GM18505 (cell line): ENCODE results near the gene NFASC.

Experiments
- ATAC-seq: cut with Tn5 transposase; IDR thresholded peaks from one replicate; pipeline ENCODE4 v1.9.1; 2021; ENCODE audit not compliant: unreplicated experiment
- POLR2A ChIP-seq: IDR thresholded peaks from 4 replicates; pipeline ENCODE4 v1.6.1; 2011; ENCODE audit warnings: borderline replicate concordance; ENCODE audit not compliant: insufficient read depth, insufficient read length; ENCODE audit errors: extremely low read depth

NFASC gene

DNA sequence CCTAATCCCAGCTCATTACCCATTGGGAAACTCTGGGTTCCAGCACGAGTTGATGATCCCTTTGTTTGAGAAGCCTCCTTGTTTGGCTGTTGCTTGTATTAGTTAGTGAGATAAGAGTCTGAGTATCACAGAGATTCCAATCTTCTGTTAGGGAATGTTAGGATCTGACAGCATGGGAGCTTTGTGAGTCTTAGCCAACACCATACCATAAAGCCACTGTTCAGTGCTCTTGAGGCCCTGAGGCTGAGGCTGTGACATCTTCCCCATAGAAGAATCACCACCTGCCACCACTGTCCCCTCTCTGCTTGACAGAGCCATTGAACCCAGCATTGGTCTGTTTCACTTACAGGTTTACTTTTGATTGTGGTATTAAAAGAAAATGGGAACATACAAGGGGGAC is 29.3 kb upstream of the NFASC start:
- TF ChIP-seq POLR2A: no peak
- no peak for ATAC-seq

DNA sequence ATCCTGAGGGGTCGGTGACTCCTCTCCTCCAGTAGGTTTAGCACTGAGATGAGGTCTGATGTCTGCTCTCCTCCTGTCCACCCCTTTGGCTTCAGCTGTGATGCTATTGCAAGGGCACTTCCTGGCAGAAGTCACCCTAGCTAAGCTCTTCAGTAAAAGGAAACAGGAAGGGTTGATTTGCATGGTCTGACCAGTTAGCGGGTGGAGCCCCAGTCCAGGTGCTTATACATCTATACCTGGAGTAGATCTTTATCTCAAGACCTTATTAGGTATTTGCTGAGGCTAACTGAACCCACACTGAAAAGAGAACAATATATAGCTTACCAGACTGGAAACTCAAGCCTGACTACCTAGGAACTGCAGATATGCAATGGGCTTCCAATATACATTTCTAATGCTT is 28.9 kb upstream of the NFASC start:
- TF ChIP-seq POLR2A: no peak
- ATAC-seq: no peak

DNA sequence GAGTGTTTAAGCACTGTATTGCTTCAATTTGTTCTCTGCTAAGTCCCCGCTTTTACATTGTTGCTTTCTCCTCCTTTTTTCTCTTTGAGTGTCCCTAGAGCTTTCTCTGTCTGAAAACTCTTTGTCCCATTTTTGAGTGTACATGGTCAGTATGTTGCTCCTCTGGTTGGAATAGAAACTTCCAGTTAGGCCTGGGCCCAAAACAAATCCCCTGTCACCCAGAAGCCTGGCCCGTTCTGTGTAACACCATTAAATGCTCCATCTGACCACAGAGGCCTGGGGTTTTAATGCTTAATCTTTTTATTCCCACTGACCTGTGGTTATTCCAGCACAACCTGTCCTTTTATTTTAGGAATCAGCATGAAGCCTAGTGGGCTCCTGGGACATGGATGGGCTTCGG is 28.3 kb upstream of the NFASC start:
- TF ChIP-seq POLR2A: no peak
- ATAC-seq: no peak

DNA sequence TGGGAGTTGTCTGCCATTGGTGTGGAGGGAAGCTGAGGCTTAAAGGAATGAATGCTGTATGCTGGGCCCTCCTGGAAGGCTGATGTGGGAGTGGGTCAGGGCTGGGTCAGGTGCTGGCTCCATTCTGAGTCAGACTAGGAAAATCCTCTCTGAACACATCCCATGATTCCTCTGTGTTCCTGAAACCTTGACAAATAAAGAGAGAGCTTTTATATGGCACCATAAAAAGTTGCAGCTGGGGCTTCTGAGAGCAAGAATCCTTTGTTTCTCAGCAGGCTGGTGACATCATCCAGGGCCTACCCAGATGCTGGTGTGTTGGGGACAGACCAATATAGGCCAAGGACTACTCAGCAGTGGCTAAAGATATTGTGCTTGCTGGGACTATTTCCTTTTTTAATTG is 27.8 kb upstream of the NFASC start:
- ATAC-seq: no peak

DNA sequence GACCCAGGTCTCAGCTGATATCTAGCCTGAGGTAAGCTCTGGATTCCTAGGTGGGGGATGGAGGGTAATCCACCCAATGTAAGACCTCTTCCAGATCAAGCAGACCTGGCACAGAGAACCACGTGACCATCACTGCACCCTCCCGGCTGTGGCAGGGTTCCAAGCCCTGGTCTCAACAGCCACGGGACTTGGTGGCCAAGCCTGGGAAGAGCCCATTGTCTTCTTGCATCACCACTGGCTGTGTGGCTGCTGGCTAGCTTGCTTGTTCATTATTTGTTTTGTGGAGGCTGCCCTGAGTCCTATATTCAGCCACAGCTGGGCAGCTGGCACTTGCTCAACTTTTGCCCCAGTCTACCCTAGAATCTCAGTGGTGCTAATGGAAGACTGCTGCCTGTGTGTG is 24.1 kb upstream of the NFASC start:
- TF ChIP-seq POLR2A: no peak
- no peak for ATAC-seq

More for the DNA sequence above, 27.8 kb upstream of the NFASC start:
- no peak for TF ChIP-seq POLR2A

DNA sequence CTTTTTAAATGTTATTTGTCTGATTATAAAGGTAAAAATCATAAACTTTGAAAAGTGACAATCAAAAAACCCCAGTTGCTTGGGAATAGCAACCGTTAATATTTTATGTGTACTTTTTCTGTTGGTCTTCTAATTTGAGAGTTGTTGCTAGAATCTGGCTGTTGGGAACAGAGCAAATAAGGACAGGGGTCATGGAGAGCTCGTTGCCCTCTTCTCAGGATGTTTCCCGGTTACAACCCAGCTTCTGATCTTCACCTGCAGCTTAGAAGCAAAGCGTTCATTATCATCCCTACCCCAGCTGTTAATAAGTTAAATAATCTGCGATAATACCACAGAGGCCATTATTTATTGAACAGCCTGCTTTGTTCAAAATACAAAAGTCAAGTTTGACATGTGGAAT is 22.1 kb upstream of the NFASC start:
- no peak for TF ChIP-seq POLR2A
- no peak for ATAC-seq

DNA sequence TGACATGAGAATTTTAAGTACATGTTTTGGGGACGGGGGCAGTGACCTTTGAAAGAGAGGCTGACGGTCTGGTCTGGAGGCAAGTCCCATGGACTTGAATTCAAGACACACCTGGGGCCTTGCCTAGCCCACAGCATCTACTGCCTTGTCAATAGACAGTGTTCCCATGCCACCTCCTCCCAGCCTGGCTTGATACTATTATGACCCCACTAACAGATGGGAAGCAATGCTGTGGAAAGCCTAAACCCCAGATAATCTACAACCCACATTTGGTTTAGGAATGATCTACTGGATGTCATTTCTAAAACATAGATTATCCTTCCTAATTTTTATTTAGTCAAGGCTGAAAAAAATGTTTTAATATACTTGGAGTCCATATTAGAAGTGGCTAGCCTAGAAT is 17.8 kb upstream of the NFASC start:
- TF ChIP-seq POLR2A: no peak
- ATAC-seq: no peak

DNA sequence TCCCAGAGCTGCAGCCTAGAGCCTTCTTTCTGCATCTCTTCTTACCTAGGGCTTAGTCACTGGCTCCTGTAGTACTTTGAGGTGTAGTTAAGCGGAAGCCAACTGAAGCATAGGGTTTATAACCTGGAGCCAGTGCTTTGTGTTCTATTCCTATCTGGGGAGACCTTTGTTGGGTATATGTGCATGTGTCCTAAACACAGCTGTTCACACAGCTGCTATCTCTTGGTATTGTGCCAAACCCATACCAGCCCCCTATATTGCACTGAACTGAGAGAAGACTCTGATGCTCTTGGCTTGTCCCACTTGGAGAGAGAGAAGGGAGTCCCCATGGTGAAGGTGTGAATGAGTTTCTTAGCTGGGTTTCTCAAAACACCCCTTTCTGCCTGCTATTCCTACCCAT is 17.2 kb upstream of the NFASC start:
- no peak for TF ChIP-seq POLR2A
- no peak for ATAC-seq

DNA sequence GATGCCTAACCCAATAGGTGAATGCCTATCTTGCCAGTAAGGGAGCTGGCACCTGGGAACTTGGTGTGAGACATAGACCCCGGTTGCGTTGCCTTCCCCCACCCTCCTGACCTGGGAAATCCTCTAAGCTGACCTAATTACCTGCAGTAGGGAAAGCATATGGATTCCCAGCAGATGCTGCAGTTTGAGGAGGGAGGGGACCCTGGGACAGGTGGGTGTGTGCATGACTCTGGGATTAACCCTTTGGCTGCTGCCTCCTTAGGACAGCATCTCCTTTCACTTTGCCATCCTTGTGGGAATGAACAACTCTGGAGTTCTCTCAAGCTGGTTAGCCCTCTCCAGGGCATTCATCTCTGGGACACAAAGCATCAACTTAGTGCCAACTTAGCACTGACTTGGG is 16.4 kb upstream of the NFASC start:
- no peak for TF ChIP-seq POLR2A
- ATAC-seq: no peak

DNA sequence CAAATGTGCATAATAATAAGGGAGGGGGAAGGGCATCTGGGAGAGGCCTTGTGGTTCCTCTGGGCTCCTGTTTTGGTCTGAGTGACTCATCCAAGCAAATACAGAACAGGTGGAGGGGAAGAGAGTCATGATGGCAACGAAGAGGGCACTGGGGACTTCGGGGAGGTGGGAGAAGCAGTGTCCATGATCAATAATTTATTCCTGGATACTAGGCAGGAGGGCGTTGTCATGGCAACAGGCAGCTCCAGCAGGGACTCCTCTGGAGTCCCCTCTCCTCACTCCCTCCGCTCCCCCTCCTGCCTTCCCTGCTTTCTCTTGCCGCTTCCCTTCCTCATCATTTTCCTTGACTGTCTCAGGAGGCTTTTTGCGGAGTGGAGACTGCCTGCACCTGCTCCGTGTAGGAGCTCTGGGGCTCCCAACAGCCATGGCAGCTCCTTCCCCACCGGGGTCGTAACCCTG is 12.3 kb upstream of the NFASC start:
- no peak for TF ChIP-seq POLR2A
- no peak for ATAC-seq

DNA sequence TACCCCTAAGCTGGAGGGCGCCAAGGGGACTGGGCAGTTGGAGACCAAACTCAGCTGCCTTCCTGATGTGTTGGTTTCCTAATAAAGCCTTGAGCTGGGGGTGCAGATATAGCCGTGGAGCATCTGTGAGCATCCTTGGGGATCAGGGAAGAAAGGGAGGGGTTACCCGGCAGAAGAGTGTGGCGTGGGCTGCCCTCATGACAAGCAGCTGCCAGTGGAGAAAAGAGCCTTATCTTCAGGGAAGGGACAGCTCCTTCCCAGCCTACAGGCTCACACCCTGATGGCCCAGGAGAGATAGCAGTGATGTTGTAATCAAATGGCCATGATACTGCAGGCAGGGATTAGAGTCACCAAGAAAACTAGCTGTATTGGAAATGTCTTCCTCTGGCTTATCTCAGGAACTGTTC is 10.8 kb upstream of the NFASC start:
- no peak for ATAC-seq
- TF ChIP-seq POLR2A: no peak

DNA sequence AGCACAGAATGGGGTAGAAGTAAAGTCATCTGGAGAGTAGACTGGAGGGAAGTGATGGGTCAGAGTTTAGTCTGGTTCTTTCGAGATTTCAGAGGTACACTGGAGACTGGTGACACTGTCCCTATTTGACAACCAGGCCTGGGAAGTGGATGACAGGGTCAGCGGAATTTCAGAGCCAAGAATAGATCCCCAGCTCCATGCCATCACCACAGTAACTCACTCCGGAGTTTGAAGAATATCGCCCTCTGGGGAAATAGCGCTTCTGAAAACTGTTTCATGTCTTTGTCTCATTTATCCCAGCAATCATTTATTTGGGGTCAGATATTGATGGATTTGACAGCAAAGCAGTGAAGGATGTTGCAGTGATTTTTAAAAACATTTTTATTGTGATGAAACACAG is 7.6 kb upstream of the NFASC start:
- no peak for TF ChIP-seq POLR2A
- ATAC-seq: no peak

DNA sequence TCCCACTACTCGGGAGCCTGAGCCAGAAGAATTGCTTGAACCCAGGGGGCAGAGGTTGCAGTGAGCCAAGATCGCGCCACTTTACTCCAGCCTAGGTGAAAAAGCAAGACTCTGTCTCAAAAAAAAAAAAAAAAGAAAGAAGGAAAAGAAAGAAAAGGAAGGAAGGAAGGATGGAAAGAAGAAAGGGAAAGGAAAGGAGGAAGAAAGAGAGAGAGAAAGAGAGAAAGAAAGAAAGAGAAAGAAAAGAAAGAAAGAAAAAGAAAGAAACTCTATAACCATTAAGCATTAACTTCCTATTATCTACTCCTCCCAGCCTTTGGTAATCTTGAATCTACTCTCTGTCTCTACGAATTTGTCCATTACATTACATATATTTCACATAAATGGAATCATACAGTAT is 6.9 kb upstream of the NFASC start:
- no peak for ATAC-seq
- TF ChIP-seq POLR2A: no peak

DNA sequence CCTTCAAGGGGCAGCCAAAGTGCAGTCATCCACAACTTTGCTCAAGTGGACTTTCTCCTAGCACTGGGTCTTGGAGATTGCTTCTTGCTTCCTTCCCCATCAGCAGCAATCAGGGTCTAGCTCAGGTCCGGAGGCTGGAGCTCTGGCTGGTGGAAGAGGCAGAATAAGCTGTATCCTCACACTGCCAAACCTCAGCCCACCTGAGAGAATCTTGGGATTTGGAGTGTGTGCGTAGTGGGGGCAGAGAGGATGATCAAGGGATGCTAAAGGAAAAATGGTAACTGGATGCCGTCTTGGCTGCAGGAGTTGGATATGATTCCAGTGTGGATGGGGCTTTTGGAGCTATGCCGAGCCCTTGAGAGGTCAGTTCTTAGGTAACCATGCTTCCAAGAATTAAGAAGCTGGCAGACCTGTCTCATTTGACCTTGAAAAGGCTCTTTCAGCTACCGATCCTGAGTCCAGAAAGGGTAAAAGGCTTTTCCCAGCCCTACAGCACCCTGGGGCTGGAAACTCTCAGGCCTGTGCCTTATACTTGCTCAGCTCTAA is 4.5 kb upstream of the NFASC start:
- TF ChIP-seq POLR2A: no peak
- no peak for ATAC-seq

DNA sequence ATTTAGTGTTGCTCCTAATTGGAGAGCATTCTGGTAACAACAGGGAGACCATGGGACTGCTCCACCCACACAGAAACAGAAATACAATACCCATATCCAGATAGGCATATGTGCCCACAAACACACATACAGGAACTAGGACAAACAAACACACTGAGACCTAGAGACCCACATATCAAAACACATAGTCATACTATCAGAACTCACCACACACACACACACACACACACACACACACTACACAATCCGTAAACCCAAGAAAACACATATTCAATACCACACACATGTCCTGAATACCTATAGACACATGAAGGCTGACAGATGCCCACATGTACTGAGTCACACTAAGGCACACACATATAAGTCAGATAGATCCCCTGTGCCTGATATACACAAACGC is 3.5 kb upstream of the NFASC start:
- no peak for ATAC-seq
- no peak for TF ChIP-seq POLR2A

DNA sequence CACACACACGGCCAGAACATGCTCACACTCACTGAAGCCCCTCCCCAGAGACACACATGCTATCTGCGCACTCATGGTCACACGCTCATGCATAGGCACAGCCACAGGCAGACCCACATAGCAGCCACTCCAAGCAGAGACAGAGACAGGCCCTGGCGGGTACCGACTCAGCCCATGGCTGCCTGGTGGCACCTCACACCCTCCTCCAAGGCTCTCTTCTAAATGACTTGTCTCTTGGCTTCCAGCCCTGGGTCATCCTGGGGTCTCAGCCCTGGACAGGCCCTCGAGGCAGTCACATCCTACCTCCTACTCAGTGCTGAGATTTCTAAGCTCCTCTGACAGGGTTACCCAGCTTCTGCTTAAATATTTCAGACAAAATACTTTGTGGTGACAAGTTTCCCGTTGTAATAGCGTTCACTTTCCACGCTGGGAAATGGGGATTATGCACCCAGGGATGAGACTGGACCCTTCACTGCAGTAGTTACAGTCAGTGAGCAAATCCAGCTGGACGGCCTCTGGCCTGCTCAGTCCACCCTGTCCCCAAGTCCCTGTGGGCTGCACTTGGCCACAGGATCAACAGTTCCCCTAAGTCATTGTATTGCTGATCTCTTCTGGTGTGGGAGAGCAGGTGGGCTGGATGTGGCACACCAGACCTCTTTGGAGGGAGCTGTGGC is 2.9 kb upstream of the NFASC start:
- no peak for ATAC-seq
- no peak for TF ChIP-seq POLR2A

DNA sequence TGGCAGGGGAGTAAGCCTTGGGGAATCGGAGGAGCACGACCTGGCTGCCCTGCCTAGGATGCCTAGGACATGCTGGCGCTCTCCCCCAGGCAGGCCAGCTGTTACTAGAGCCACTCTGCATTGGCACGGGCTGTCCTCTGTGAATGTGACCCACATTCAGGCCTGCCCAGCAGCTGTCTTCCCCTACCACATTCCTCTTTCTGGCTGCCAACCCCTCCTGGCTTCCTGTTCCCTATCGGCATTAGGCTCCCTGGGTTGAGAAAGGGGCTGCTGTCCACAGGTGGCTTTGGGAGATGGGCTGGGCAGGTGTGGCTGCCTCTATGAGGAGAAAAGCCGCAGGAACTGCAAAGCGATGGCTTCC is 2.3 kb upstream of the NFASC start:
- no peak for ATAC-seq
- no peak for TF ChIP-seq POLR2A
